A673 (cell line): ENCODE results near the gene LRRC46. TPM values are rescaled to one million over a fixed set of nuclear protein-coding genes. Genes with fewer than 3 reads are reported as not detected.

Experiments
- BruUV-seq: library from RNA; stranded (reverse); fragments of 400-500 nt; replicated peaks from 2 replicates; lab custom pipeline; 2021; lab: Mats Ljungman, UMichigan
- CTCF ChIA-PET: fragments of 300-600 bp; sonication (Branson Sonifier 250); formaldehyde crosslinking; loops from one replicate; lab custom pipeline; 2022; ENCODE audit warnings: antibody characterized with exemption; lab: Charles Lee
- POLR2A ChIA-PET: fragments of 300-600 bp; sonication (Branson Sonifier 250); formaldehyde crosslinking; loops from one replicate; lab custom pipeline; 2022; ENCODE audit warnings: antibody characterized with exemption; ENCODE audit not compliant: low non-redundant PET; lab: Charles Lee
- DNase-seq: peaks from one replicate; pipeline ENCODE4 v3.0.0-alpha.2; 2015; ENCODE audit warnings: low spot score
- H3K27ac ChIP-seq: fragments of 200-600 bp; sonication (generic); 2 replicates; pipeline ENCODE4 v1.5.1; 2016; ENCODE audit warnings: mixed run types, low read depth, mild to moderate bottlenecking, mixed read lengths, antibody characterized with exemption, low read length; ENCODE audit not compliant: poor library complexity, severe bottlenecking
- H3K27me3 ChIP-seq: fragments of 200-600 bp; sonication (generic); replicated peaks from 2 replicates; pipeline ENCODE4 v1.6.1; 2017; ENCODE audit warnings: mixed run types, low read depth, mild to moderate bottlenecking, mixed read lengths, antibody characterized with exemption, low read length; ENCODE audit not compliant: insufficient read depth, poor library complexity
- H3K36me3 ChIP-seq: fragments of 200-600 bp; sonication (generic); 2 replicates; pipeline ENCODE4 v1.6.1; 2016; ENCODE audit warnings: mixed run types, mild to moderate bottlenecking, mixed read lengths, antibody characterized with exemption, low read length; ENCODE audit not compliant: insufficient read depth, poor library complexity, severe bottlenecking
- H3K4me1 ChIP-seq: fragments of 200-600 bp; sonication (generic); 2 replicates; pipeline ENCODE4 v1.6.1; 2017; ENCODE audit warnings: mixed run types, mild to moderate bottlenecking, mixed read lengths, antibody characterized with exemption, low read length; ENCODE audit not compliant: insufficient read depth, poor library complexity, severe bottlenecking
- H3K4me3 ChIP-seq: fragments of 200-600 bp; sonication (generic); 2 replicates; pipeline ENCODE4 v1.5.1; 2016; ENCODE audit warnings: low read depth, mixed run types, mild to moderate bottlenecking, mixed read lengths, low read length; ENCODE audit not compliant: poor library complexity, severe bottlenecking
- H3K9me3 ChIP-seq: fragments of 200-600 bp; sonication (generic); 2 replicates; pipeline ENCODE4 v1.6.1; 2016; ENCODE audit warnings: mixed run types, low read depth, mild to moderate bottlenecking, mixed read lengths, antibody characterized with exemption, low read length; ENCODE audit not compliant: poor library complexity, severe bottlenecking
- CTCF ChIP-seq: fragments of 300-800, 200-600 bp; sonication (generic); conservative IDR thresholded peaks from 2 replicates; pipeline ENCODE4 v1.5.1; 2017; ENCODE audit warnings: low read depth, mild to moderate bottlenecking, antibody characterized with exemption, low read length, moderate library complexity, mixed read lengths
- EZH2 ChIP-seq: fragments of 200-600 bp; sonication (generic); IDR thresholded peaks from 2 replicates; pipeline ENCODE4 v1.6.1; 2017; ENCODE audit warnings: borderline replicate concordance, low read depth, mild to moderate bottlenecking, mixed read lengths, antibody characterized with exemption, low read length; ENCODE audit not compliant: poor library complexity, severe bottlenecking
- intact Hi-C: fragments of 100-400 bp; cut with micrococcal nuclease; formaldehyde crosslinking; loops from one replicate; pipeline ENCODE4 v1.10.0; 2022; ENCODE audit not compliant: unreplicated experiment
- total RNA-seq: library from RNA; stranded (reverse); gene quantifications from 2 replicates; pipeline ENCODE4 v1.2.3, GENCODE V29; 2021

The LRRC46 gene
- total RNA-seq, 1 experiment from 2014 or later = 1.1 TPM

GRCh38 chr17:47838636-47839035 lies 7.2 kb downstream of the LRRC46 start:
- Histone ChIP-seq H3K4me1 (no peaks in the 10 kb centered on the region), H3K36me3 (no peaks in the 10 kb centered on the region), H3K27me3 (no peaks in the 10 kb centered on the region), H3K27ac (no peak overlapping the region), H3K9me3 (no peaks in the 10 kb centered on the region), H3K4me3 (no peak overlapping the region)
- DNase-seq = no peak
- intact Hi-C loops = no loop called here
- CTCF ChIA-PET = no interaction called here
- no peak for TF ChIP-seq EZH2
- TF ChIP-seq CTCF = no peak
- BruUV-seq = no TSS peak
- POLR2A ChIA-PET = no interaction called here

DNA sequence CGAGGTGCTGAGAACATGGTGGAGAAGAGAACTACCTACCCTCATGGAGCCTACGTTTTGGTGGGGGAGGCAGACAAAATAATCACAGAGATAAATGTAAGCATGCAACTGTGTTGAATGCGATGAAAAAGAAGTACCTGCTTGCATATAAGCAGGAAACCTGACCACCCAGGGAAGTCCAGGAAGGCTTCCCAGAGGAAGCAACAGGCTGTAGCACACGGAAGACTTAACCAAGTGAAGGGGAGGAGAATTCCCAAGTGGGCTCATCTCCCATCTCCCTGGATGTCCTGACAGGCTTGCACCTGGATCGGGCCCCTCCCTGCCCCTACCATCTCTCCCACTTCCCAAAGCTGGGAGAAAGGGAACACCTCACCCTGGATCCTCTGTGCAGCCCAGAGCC lies 7.6 kb downstream of the LRRC46 start:
- Histone ChIP-seq H3K4me3 (no peak overlapping the region), H3K36me3 (no peaks in the 10 kb centered on the region), H3K4me1 (no peaks in the 10 kb centered on the region), H3K27me3 (no peaks in the 10 kb centered on the region), H3K27ac (no peak overlapping the region), H3K9me3 (no peaks in the 10 kb centered on the region)
- no peak for TF ChIP-seq EZH2
- no peak for TF ChIP-seq CTCF
- no peak for DNase-seq
- intact Hi-C loops = no loop called here
- CTCF ChIA-PET = no interaction called here
- no TSS peak for BruUV-seq
- POLR2A ChIA-PET = interaction anchor here (0.6 kb wide), 1 partner anchor 137 kb away, joined by 3 read pairs; no protein-coding TSS in a partner anchor

GRCh38 chr17:47840001-47840741 lies 8.7 kb downstream of the LRRC46 start:
- no peaks in the 10 kb centered on the region for H3K27me3 ChIP-seq
- no peaks in the 10 kb centered on the region for H3K4me1 ChIP-seq
- intact Hi-C loops = loop anchor here (2.0 to 10.0 kb wide), 3 partner anchors 51 to 177 kb away; partner anchors contain the start of gene PNPO
- CTCF ChIA-PET = no interaction called here
- BruUV-seq = no TSS peak
- DNase-seq = no peak
- peak overlapping the region; percentile 61 for H3K27ac ChIP-seq
- no peak for TF ChIP-seq EZH2
- no peak for TF ChIP-seq CTCF
- no peaks in the 10 kb centered on the region for H3K9me3 ChIP-seq
- no peaks in the 10 kb centered on the region for H3K36me3 ChIP-seq
- POLR2A ChIA-PET = no interaction called here
- peak overlapping the region; percentile 62 for H3K4me3 ChIP-seq
